ENCODE measurements around the gene NOTUM. TPM values are rescaled to one million over a fixed set of nuclear protein-coding genes. Genes with fewer than 3 reads are reported as not detected.
A peak's percentile ranks its signal among the peaks of the same experiment; 100 is the strongest.

NOTUM gene
- total and polyA plus RNA-seq, 9 of the 15 experiments (the other 6 are each of a cell fraction or from before 2014, with no cell fraction given) = 0.03 to 14.0 (median 4.1) TPM

- TF ChIP-seq EP400 (IDR thresholded peaks at IDR 0.05) (peak; percentile 3; the same call in 1 of the 2 replicates), HNRNPL (IDR thresholded peaks at IDR 0.05; ENCODE audit: low read depth, low read length) (0 out of 2 replicates have a peak, but pooled peaks have one; percentile 54), SP1 (CRISPR knock-in tag; IDR thresholded peaks at IDR 0.05) (0 out of 2 replicates have a peak, but pooled peaks have one; percentile 3), ZNF644 (tag; IDR thresholded peaks at IDR 0.05; ENCODE audit: low read depth) (no peak), ZNF143 (CRISPR knock-in tag; IDR thresholded peaks at IDR 0.05) (0 out of 2 replicates have a peak, but pooled peaks have one; percentile 16), ARID3A (IDR thresholded peaks at IDR 0.05; ENCODE audit: borderline replicate concordance, low read depth, low read length) (no peak), MXI1 (IDR thresholded peaks at IDR 0.05; ENCODE audit: low read depth, low read length) (no peak), E2F6 (IDR thresholded peaks at IDR 0.05; ENCODE audit: borderline replicate concordance in 1 of 2, extremely low read depth in 1 of 2, insufficient read depth in 1 of 2, insufficient read length in 1 of 2, low read depth in 1 of 2, low read length in 1 of 2, poor library complexity in 1 of 2, severe bottlenecking in 1 of 2) (peak in 1 of 2 experiments; percentile 7), CBX2 (IDR thresholded peaks at IDR 0.05; ENCODE audit: insufficient read depth, low read length, poor library complexity, severe bottlenecking) (no peak), SMARCA5 (IDR thresholded peaks at IDR 0.05) (0 out of 2 replicates have a peak, but pooled peaks have one; percentile 38), RBBP5 (IDR thresholded peaks at IDR 0.05; ENCODE audit: borderline replicate concordance, insufficient read depth, low read length, poor library complexity, severe bottlenecking) (peak; percentile 18)
Observed at GRCh38 chr17:81928544-81929252, 32.3 kb downstream of the NOTUM start (continued).
